ENCODE data around the gene METTL18. TPM values are rescaled to one million over a fixed set of nuclear protein-coding genes. Genes with fewer than 3 reads are reported as not detected.

METTL18 gene
- 6.3 and 7.3 TPM in 2 replicates for total RNA-seq

DNA sequence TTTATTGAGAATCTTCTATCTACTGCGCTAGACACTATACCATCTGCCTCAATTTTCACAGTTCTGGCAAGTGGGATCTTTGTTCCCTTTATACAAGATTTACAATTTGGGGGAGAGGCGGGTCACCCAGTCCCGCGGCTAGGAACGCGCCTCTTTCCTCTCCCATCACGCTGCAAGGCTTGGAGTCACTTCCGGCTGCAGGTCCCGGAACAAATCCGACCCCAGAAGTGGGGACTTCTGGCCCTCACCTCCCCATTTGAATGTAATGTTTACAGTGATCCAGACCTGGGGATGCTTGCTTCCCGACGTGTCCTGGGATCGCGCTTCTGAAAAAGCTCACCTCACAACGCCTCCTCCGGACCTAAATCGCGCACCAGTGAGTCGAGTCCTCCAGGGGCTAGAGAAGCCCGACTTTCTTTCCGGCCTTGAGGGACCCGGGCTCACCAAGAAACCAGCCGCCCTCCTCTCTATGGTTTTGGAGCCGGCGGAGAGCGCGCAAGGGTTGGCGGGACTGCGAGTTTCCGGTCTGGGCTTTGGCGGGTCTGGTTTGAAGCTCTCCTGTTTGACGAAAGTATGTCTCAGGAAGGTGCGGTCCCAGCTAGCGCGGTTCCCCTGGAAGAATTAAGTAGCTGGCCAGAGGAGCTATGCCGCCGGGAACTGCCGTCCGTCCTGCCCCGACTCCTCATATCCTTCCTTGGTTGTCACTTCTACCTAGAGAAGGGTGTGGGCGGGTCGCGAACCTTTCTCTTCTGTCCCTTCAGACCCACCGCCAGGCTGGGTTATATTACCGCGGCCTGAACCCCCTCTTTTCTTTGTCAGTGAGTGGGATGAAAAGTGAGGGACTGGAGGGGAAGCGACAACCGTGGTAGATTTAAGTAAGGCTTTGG lies at the start of gene METTL18:
TSS of gene METTL18 (minus strand) at position 378 of the 887 bp plus-strand sequence. CDS start 1,212 bp downstream, outside the sequence.

Other genes starting within 250 kb of the METTL18 start
- under 0.01 TPM in 1 of 2 replicates, not detected in the other for gene F5, start 208.4 kb downstream of the METTL18 start, total RNA-seq
- not detected in 2 replicates for gene SELP, start 164.8 kb downstream of the METTL18 start, total RNA-seq
- gene SELL, start 83.3 kb downstream of the METTL18 start, total RNA-seq = under 0.01 TPM in 1 of 2 replicates, not detected in the other
- not detected in 2 replicates for gene SELE, start 60.8 kb downstream of the METTL18 start, total RNA-seq
- gene SCYL3, start 99.0 kb upstream of the METTL18 start, total RNA-seq = 5.1 and 6.1 TPM in 2 replicates

Data from subcutaneous preadipocyte (primary cell).